H9 (cell line): ENCODE data around the gene DDX6. TPM values are rescaled to one million over a fixed set of nuclear protein-coding genes. Genes with fewer than 3 reads are reported as not detected.
A peak's percentile ranks its signal among the peaks of the same experiment; 100 is the strongest.

Source experiments
- DNase-seq: peaks from one replicate; pipeline ENCODE4 v3.0.0-alpha.2; 2017
- H2AFZ ChIP-seq: one replicate; pipeline ENCODE4 v1.6.1; 2013; ENCODE audit warnings: mild to moderate bottlenecking, low read length, control low read depth, moderate library complexity
- H2AK5ac ChIP-seq: 2 replicates; pipeline ENCODE4 v1.6.1; 2013; ENCODE audit warnings: low read length, control low read depth, mixed read lengths; ENCODE audit not compliant: insufficient read length
- H2BK120ac ChIP-seq: one replicate; pipeline ENCODE4 v1.6.1; 2013; ENCODE audit warnings: low read depth, mild to moderate bottlenecking, low read length, control low read depth, inconsistent platforms; ENCODE audit not compliant: poor library complexity, severe bottlenecking
- H2BK12ac ChIP-seq: 2 replicates; pipeline ENCODE4 v1.6.1; 2013; ENCODE audit warnings: low read length, control low read depth, mixed read lengths, low read depth; ENCODE audit not compliant: insufficient read length
- H2BK15ac ChIP-seq: 2 replicates; pipeline ENCODE4 v1.6.1; 2013; ENCODE audit warnings: low read depth, low read length, control low read depth
- H2BK20ac ChIP-seq: one replicate; pipeline ENCODE4 v1.6.1; 2013; ENCODE audit warnings: low read depth, mild to moderate bottlenecking, low read length, control low read depth, inconsistent platforms; ENCODE audit not compliant: poor library complexity, severe bottlenecking
- H2BK5ac ChIP-seq: 2 replicates; pipeline ENCODE4 v1.6.1; 2013; ENCODE audit warnings: low read length, control low read depth, mixed read lengths; ENCODE audit not compliant: insufficient read length
- H3K14ac ChIP-seq: 2 replicates; pipeline ENCODE4 v1.6.1; 2013; ENCODE audit warnings: low read length, control low read depth; ENCODE audit not compliant: insufficient read depth
- H3K18ac ChIP-seq: 2 replicates; pipeline ENCODE4 v1.6.1; 2013; ENCODE audit warnings: low read depth, mild to moderate bottlenecking, mixed read lengths, low read length, control low read depth; ENCODE audit not compliant: insufficient read length
- H3K23ac ChIP-seq: 2 replicates; pipeline ENCODE4 v1.6.1; 2013; ENCODE audit warnings: low read length, control low read depth, mixed read lengths, low read depth; ENCODE audit not compliant: insufficient read length
- H3K23me2 ChIP-seq: 2 replicates; pipeline ENCODE4 v1.6.1; 2013; ENCODE audit warnings: low read depth, mild to moderate bottlenecking, mixed read lengths, low read length, control low read depth; ENCODE audit not compliant: insufficient read length, poor library complexity, severe bottlenecking
- H3K27ac ChIP-seq: 2 replicates; pipeline ENCODE4 v1.5.1; 2013; ENCODE audit warnings: low read length, control low read depth, mixed read lengths, low read depth; ENCODE audit not compliant: insufficient read length
- H3K27me3 ChIP-seq: 2 replicates; pipeline ENCODE4 v1.6.1; 2013; ENCODE audit warnings: low read length, control low read depth, inconsistent platforms; ENCODE audit not compliant: insufficient read depth
- H3K4ac ChIP-seq: 2 replicates; pipeline ENCODE4 v1.6.1; 2013; ENCODE audit warnings: low read depth, mild to moderate bottlenecking, control low read depth, inconsistent platforms, low read length, moderate library complexity
- H3K4me1 ChIP-seq: 2 replicates; pipeline ENCODE4 v1.6.1; 2013; ENCODE audit warnings: low read length, control low read depth, inconsistent platforms; ENCODE audit not compliant: insufficient read depth
- H3K4me2 ChIP-seq: 2 replicates; pipeline ENCODE4 v1.6.1; 2013; ENCODE audit warnings: low read length, control low read depth, mixed read lengths; ENCODE audit not compliant: insufficient read length, insufficient read depth
- H3K56ac ChIP-seq: 2 replicates; pipeline ENCODE4 v1.6.1; 2013; ENCODE audit warnings: low read depth, mild to moderate bottlenecking, mixed read lengths, low read length, control low read depth; ENCODE audit not compliant: insufficient read length
- H3K79me1 ChIP-seq: 2 replicates; pipeline ENCODE4 v1.6.1; 2013; ENCODE audit warnings: low read depth, mild to moderate bottlenecking, moderate library complexity, low read length, control low read depth, inconsistent platforms; ENCODE audit not compliant: insufficient read depth, poor library complexity, severe bottlenecking
- H3K79me2 ChIP-seq: 2 replicates; pipeline ENCODE4 v1.6.1; 2013; ENCODE audit warnings: low read length, control low read depth, inconsistent platforms; ENCODE audit not compliant: insufficient read depth
- H3K9ac ChIP-seq: 2 replicates; pipeline ENCODE4 v1.6.1; 2013; ENCODE audit warnings: low read length, control low read depth, mixed read lengths; ENCODE audit not compliant: insufficient read length; ENCODE audit errors: extremely low read depth
- H3K9me3 ChIP-seq: one replicate; pipeline ENCODE4 v1.6.1; 2013; ENCODE audit warnings: low read depth, low read length, inconsistent platforms; ENCODE audit not compliant: control insufficient read depth
- H3T11ph ChIP-seq: one replicate; pipeline ENCODE4 v1.6.1; 2013; ENCODE audit warnings: mild to moderate bottlenecking, low read length, control low read depth, inconsistent platforms
- H4K20me1 ChIP-seq: one replicate; pipeline ENCODE4 v1.6.1; 2013; ENCODE audit not compliant: control insufficient read depth, insufficient read length, insufficient read depth
- H4K5ac ChIP-seq: 2 replicates; pipeline ENCODE4 v1.6.1; 2013; ENCODE audit warnings: low read depth, mild to moderate bottlenecking, mixed read lengths, low read length, control low read depth; ENCODE audit not compliant: insufficient read length
- H4K8ac ChIP-seq: replicated peaks from 2 replicates; pipeline ENCODE4 v1.6.1; 2013; ENCODE audit warnings: low read length, control low read depth, mixed read lengths, low read depth; ENCODE audit not compliant: insufficient read length
- H4K91ac ChIP-seq: 2 replicates; pipeline ENCODE4 v1.6.1; 2013; ENCODE audit warnings: low read depth, mild to moderate bottlenecking, moderate library complexity, mixed read lengths, low read length, control low read depth; ENCODE audit not compliant: insufficient read length
- H3K27ac Mint-ChIP-seq, 3 experiments: 2 replicates in 2 of 3; 3 replicates in 1 of 3; pipeline ENCODE4 v1.8.0; 2020 to 2021; ENCODE audit warnings: mixed read lengths in 3 of 3, mild to moderate bottlenecking in 1 of 3, moderate library complexity in 1 of 3
- H3K27me3 Mint-ChIP-seq: 2 replicates; pipeline ENCODE4 v1.8.0; 2021; ENCODE audit warnings: low read depth, mild to moderate bottlenecking, moderate library complexity, mixed read lengths
- H3K36me3 Mint-ChIP-seq, 3 experiments: 2 replicates in 2 of 3; 3 replicates in 1 of 3; pipeline ENCODE4 v1.8.0; 2020 to 2021; ENCODE audit warnings: low read depth in 3 of 3, mixed read lengths in 3 of 3; ENCODE audit not compliant: insufficient read depth in 1 of 3
- H3K4me1 Mint-ChIP-seq, 2 experiments: 2 replicates each; pipeline ENCODE4 v1.8.0; 2020; ENCODE audit warnings: mixed read lengths in 2 of 2
- H3K4me3 Mint-ChIP-seq, 2 experiments: 2 replicates in 1 of 2; 3 replicates in 1 of 2; pipeline ENCODE4 v1.8.0; 2020 to 2021; ENCODE audit warnings: mild to moderate bottlenecking in 2 of 2, mixed read lengths in 2 of 2, moderate library complexity in 1 of 2
- H3K9me3 Mint-ChIP-seq, 2 experiments: 2 replicates in 1 of 2; 3 replicates in 1 of 2; pipeline ENCODE4 v1.8.0; 2020; ENCODE audit warnings: mild to moderate bottlenecking in 2 of 2, mixed read lengths in 2 of 2, moderate library complexity in 1 of 2
- CTCF ChIP-seq: fragments of 200-600 bp; sonication (generic); conservative IDR thresholded peaks from 3 replicates; pipeline ENCODE4 v1.8.0; 2021; ENCODE audit warnings: antibody characterized with exemption, mild to moderate bottlenecking
- WGBS: extraction: QIAGEN DNeasy Blood & Tissue Kit; methylation state at CpG from one replicate; pipeline ENCODE4 v1.1.7; 2013; ENCODE audit warnings: missing lambda C conversion rate, low lambda C conversion rate, mixed read lengths; ENCODE audit not compliant: insufficient read length; ENCODE audit errors: extremely low coverage; 5-methylcytosine and 5-hydroxymethylcytosine counted together
- total RNA-seq: library from RNA; stranded (reverse); gene quantifications from 2 replicates; pipeline ENCODE4 v1.2.1, GENCODE V29; 2021

Gene DDX6
- total RNA-seq, 1 experiment from 2014 or later: 221 TPM

- 0 out of 7 replicates have a peak overlapping the region, but pooled peaks of 1 of the 3 experiments have one; percentile 36 for H3K27ac Mint-ChIP-seq
- Histone ChIP-seq H3K23me2 (no peaks in the 10 kb centered on the region), H3T11ph (no peak overlapping the region), H3K79me1 (no peaks in the 10 kb centered on the region), H2BK12ac (no peak overlapping the region), H4K20me1 (peaks cover 2% of the 10 kb centered on the region), H3K18ac (no peak overlapping the region), H2AK5ac (no peak overlapping the region), H3K14ac (no peak overlapping the region), H3K4me1 (peaks cover 3% of the 10 kb centered on the region; the same call in 1 of the 2 replicates), H2BK5ac (no peak overlapping the region), H2AFZ (no peak overlapping the region), H4K8ac (no peak overlapping the region), H2BK15ac (no peak overlapping the region), H2BK20ac (no peak overlapping the region), H3K27ac (no peak overlapping the region), H4K91ac (no peak overlapping the region), H3K4ac (no peak overlapping the region), H3K79me2 (peaks cover 6% of the 10 kb centered on the region; the same call in 1 of the 2 replicates), H3K23ac (no peak overlapping the region), H4K5ac (no peak overlapping the region), H3K56ac (no peak overlapping the region), H2BK120ac (no peak overlapping the region), H3K4me2 (no peak overlapping the region), H3K27me3 (no peaks in the 10 kb centered on the region), H3K9me3 (no peaks in the 10 kb centered on the region), H3K9ac (no peak overlapping the region)
- peaks cover 12 to 23% of the 10 kb centered on the region in 2 experiments for H3K4me1 Mint-ChIP-seq
- H3K27me3 Mint-ChIP-seq: peaks cover 2% of the 10 kb centered on the region
- DNase-seq: no peak
- no peak overlapping the region for H3K4me3 Mint-ChIP-seq
- no CpG with 5 or more reads among the region's 6 CpGs for WGBS
- peaks cover 4 to 15% (median 10%) of the 10 kb centered on the region in 3 experiments; a peak in 6 of 7 replicates for H3K36me3 Mint-ChIP-seq
- TF ChIP-seq CTCF: no peak
- peaks cover 4 to 5% of the 10 kb centered on the region in 2 experiments; a peak in 2 of 5 replicates for H3K9me3 Mint-ChIP-seq
Measured at GRCh38 chr11:118742304-118742703, 48.7 kb downstream of the DDX6 start.
